Liver (tissue), 3 donors: ENCODE results near the gene RNF41.

ENCODE experiments used
- ATF3 ChIP-seq: IDR thresholded peaks from 2 replicates; pipeline ENCODE4 v1.6.1; 2016; ENCODE audit warnings: antibody characterized with exemption
- CTCF ChIP-seq: fragments of 150-350 bp; IDR thresholded peaks from 2 replicates; pipeline ENCODE4 v1.5.1; 2017; ENCODE audit warnings: improper control_type of control experiment, low read depth, low read length; ENCODE audit not compliant: missing input control
- FOXA1 ChIP-seq: IDR thresholded peaks from 2 replicates; pipeline ENCODE4 v1.6.1; 2016; ENCODE audit warnings: antibody characterized with exemption
- GABPA ChIP-seq, 2 donors: IDR thresholded peaks in 1 of 2; conservative IDR thresholded peaks in 1 of 2; 2 replicates each; pipeline ENCODE4 v1.6.1; 2016; ENCODE audit warnings: antibody characterized with exemption in 2 of 2, mild to moderate bottlenecking in 1 of 2, moderate library complexity in 1 of 2
- JUND ChIP-seq, 2 donors: IDR thresholded peaks; 2 replicates each; pipeline ENCODE4 v1.6.1; 2016; ENCODE audit warnings: antibody characterized with exemption in 2 of 2
- MAX ChIP-seq: IDR thresholded peaks from 2 replicates; pipeline ENCODE4 v1.6.1; 2016; ENCODE audit warnings: antibody characterized with exemption
- RAD21 ChIP-seq, 2 donors: IDR thresholded peaks; 2 replicates each; pipeline ENCODE4 v1.6.1; 2016; ENCODE audit warnings: antibody characterized with exemption in 2 of 2, mild to moderate bottlenecking in 2 of 2
- REST ChIP-seq: IDR thresholded peaks from 2 replicates; pipeline ENCODE4 v1.6.1; 2016; ENCODE audit warnings: antibody characterized with exemption, mild to moderate bottlenecking
- RXRA ChIP-seq, 2 donors: IDR thresholded peaks; 2 replicates each; pipeline ENCODE4 v1.6.1; 2017 to 2018; ENCODE audit warnings: antibody characterized with exemption in 2 of 2, mild to moderate bottlenecking in 1 of 2
- SP1 ChIP-seq: IDR thresholded peaks from 2 replicates; pipeline ENCODE4 v1.6.1; 2018; ENCODE audit warnings: antibody characterized with exemption, mild to moderate bottlenecking
- TAF1 ChIP-seq: conservative IDR thresholded peaks from 2 replicates; pipeline ENCODE4 v1.6.1; 2016; ENCODE audit warnings: antibody characterized with exemption, mild to moderate bottlenecking
- YY1 ChIP-seq: IDR thresholded peaks from 2 replicates; pipeline ENCODE4 v1.6.1; 2016; ENCODE audit warnings: antibody characterized with exemption, mild to moderate bottlenecking
- ZBTB33 ChIP-seq: IDR thresholded peaks from 2 replicates; pipeline ENCODE4 v1.6.1; 2016; ENCODE audit warnings: antibody characterized with exemption
- donor health status: healthy.
- donor health status: healthy.

- TF ChIP-seq CTCF, result no peak
- TF ChIP-seq ATF3, result no peak
- TF ChIP-seq ZBTB33, result no peak
- no peak for TF ChIP-seq SP1
- no peak for TF ChIP-seq FOXA1
- TF ChIP-seq MAX, result no peak
- no peak for TF ChIP-seq JUND (IDR thresholded peaks at IDR 0.05)
- TF ChIP-seq RAD21 (IDR thresholded peaks at IDR 0.05), result no peak
- TF ChIP-seq YY1, result no peak
- no peak for TF ChIP-seq TAF1
- no peak for TF ChIP-seq GABPA (IDR thresholded peaks at IDR 0.05 in 1 of 2, conservative IDR thresholded peaks at IDR 0.05 in 1 of 2)
- no peak for TF ChIP-seq RXRA (IDR thresholded peaks at IDR 0.05)
- no peak for TF ChIP-seq REST
Observed at GRCh38 chr12:56188778-56189098, 33.0 kb downstream of the RNF41 start.
